ENCODE data around the gene CRYBA2.

DNA sequence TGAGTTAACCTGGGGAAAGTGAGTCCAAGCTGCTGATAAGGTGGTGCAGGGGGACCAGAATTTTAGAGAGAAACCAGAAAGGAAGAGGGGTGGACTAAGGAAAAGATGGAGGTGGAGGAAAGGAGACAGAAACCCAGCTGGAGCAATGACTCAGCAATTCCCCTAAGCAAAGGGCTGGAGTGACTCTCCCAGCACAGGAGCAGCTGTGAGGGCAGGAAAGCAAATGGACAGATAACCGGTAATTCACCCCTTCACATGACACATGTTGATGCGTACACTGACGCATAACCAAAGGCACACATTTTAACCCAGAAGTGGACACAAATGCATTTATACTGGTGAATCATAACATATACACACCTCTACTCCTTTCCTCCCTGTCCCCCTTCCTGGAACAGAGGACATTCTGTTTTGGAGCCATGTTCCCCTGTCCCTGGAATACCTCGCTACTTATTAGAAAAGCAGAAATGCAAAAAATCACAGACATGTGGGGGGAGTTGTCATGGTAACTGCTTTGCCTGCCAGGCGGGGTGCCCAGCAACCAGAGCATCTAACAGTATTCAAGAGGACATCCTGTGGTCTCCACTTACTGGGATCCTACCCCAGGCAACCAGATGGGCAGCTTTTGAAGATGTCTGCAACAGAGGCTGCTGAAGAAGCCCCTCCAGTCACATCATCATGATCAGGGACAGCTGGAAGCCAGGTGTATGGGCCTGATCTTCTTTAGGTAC lies 29.0 kb downstream of the CRYBA2 start:
- TF ChIP-seq GABPA (tag; conservative IDR thresholded peaks at IDR 0.05; ENCODE audit: low read depth) (no peak), MYNN (IDR thresholded peaks at IDR 0.05) (no peak; the same call in 1 of the 2 replicates), MYNN (CRISPR knock-in tag; IDR thresholded peaks at IDR 0.05) (no peak), YY1 (IDR thresholded peaks at IDR 0.05; ENCODE audit: borderline replicate concordance in 1 of 3, control insufficient read depth in 1 of 3, extremely low read depth in 1 of 3, insufficient read depth in 3 of 3, insufficient read length in 1 of 3, insufficient replicate concordance in 2 of 3, low read depth in 1 of 3, low read length in 2 of 3) (peak in 1 of 3 experiments; percentile 28), MAZ (CRISPR knock-in tag; conservative IDR thresholded peaks at IDR 0.05 in 1 of 2, IDR thresholded peaks at IDR 0.05 in 1 of 2) (no peak)
- TF ChIP-seq, protein P1, sequence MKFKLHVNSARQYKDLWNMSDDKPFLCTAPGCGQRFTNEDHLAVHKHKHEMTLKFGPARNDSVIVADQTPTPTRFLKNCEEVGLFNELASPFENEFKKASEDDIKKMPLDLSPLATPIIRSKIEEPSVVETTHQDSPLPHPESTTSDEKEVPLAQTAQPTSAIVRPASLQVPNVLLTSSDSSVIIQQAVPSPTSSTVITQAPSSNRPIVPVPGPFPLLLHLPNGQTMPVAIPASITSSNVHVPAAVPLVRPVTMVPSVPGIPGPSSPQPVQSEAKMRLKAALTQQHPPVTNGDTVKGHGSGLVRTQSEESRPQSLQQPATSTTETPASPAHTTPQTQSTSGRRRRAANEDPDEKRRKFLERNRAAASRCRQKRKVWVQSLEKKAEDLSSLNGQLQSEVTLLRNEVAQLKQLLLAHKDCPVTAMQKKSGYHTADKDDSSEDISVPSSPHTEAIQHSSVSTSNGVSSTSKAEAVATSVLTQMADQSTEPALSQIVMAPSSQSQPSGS (CRISPR knock-in tag; IDR thresholded peaks at IDR 0.05) = no peak

Measured in K562 (cell line).